ENCODE results near the gene AATK. TPM values are rescaled to one million over a fixed set of nuclear protein-coding genes. Genes with fewer than 3 reads are reported as not detected.

AATK gene

GRCh38 chr17:81069135-81069645 is 96.8 kb downstream of the AATK start:
- Histone ChIP-seq H3K9me3 (ENCODE audit: control insufficient read depth, low read length) (no peaks in the 10 kb centered on the region), H3K27me3 (ENCODE audit: control insufficient read depth in 1 of 2, insufficient read depth in 1 of 2, low read length in 2 of 2) (no peaks in the 10 kb centered on the region), H4K91ac (ENCODE audit: low read length) (no peak overlapping the region), H3K18ac (ENCODE audit: low read depth in 1 of 2, low read length in 2 of 2) (no peak overlapping the region), H3K27ac (ENCODE audit: low read length, poor library complexity, severe bottlenecking) (no peak overlapping the region), H3K23ac (ENCODE audit: low read length in 2 of 2) (no peak overlapping the region), H3K4me1 (ENCODE audit: control insufficient read depth, insufficient read depth, low read depth, low read length) (peaks cover 41% of the 10 kb centered on the region), H3K4me2 (ENCODE audit: low read length, poor library complexity, severe bottlenecking) (no peak overlapping the region), H3K36me3 (ENCODE audit: control insufficient read depth in 1 of 2, insufficient read depth in 2 of 2, low read depth in 1 of 2, low read length in 2 of 2) (peaks cover 0 to 90% of the 10 kb centered on the region in 2 experiments), H3K79me1 (replicated peaks; ENCODE audit: low read length, poor library complexity, severe bottlenecking) (peaks cover 54% of the 10 kb centered on the region), H3K4me3 (ENCODE audit: insufficient read depth in 1 of 2, low read depth in 1 of 2, low read length in 2 of 2) (no peak overlapping the region), H2BK12ac (ENCODE audit: low read length in 2 of 2) (no peak overlapping the region), H2AFZ (ENCODE audit: low read depth, low read length) (no peak overlapping the region), H4K8ac (ENCODE audit: low read length) (no peak overlapping the region), H2BK15ac (ENCODE audit: low read depth, poor library complexity, severe bottlenecking) (no peak overlapping the region), H2BK5ac (ENCODE audit: low read depth, low read length, poor library complexity, severe bottlenecking) (no peak overlapping the region), H2AK5ac (ENCODE audit: low read length, severe bottlenecking) (no peak overlapping the region), H3K4ac (ENCODE audit: low read depth in 1 of 2, low read length in 2 of 2) (no peak overlapping the region), H2BK120ac (ENCODE audit: low read depth, low read length) (no peak overlapping the region), H3K14ac (ENCODE audit: low read length in 2 of 2) (no peak overlapping the region), H3K9ac (ENCODE audit: low read length) (no peak overlapping the region)
- DNase-seq, result no peak
- WGBS, result over 99% methylated on average over 23 of the region's 23 CpGs

- no peak overlapping the region for H2BK120ac ChIP-seq (ENCODE audit: low read depth, low read length)
- peaks cover 47% of the 10 kb centered on the region for H3K4me1 ChIP-seq (ENCODE audit: control insufficient read depth, insufficient read depth, low read depth, low read length)
- no peak overlapping the region for H3K9ac ChIP-seq (ENCODE audit: low read length)
- H3K4me2 ChIP-seq (ENCODE audit: low read length, poor library complexity, severe bottlenecking), result no peak overlapping the region
- H3K18ac ChIP-seq (ENCODE audit: low read depth in 1 of 2, low read length in 2 of 2), result no peak overlapping the region
- H2AK5ac ChIP-seq (ENCODE audit: low read length, severe bottlenecking), result no peak overlapping the region
- no peak for DNase-seq
- no peak overlapping the region for H3K4me3 ChIP-seq (ENCODE audit: insufficient read depth in 1 of 2, low read depth in 1 of 2, low read length in 2 of 2)
- WGBS, result 95% methylated on average over 26 of the region's 26 CpGs
- no peaks in the 10 kb centered on the region for H3K27me3 ChIP-seq (ENCODE audit: control insufficient read depth in 1 of 2, insufficient read depth in 1 of 2, low read length in 2 of 2)
- H3K4ac ChIP-seq (ENCODE audit: low read depth in 1 of 2, low read length in 2 of 2), result no peak overlapping the region
- H2BK15ac ChIP-seq (ENCODE audit: low read depth, poor library complexity, severe bottlenecking), result no peak overlapping the region
- H2BK5ac ChIP-seq (ENCODE audit: low read depth, low read length, poor library complexity, severe bottlenecking), result no peak overlapping the region
- no peaks in the 10 kb centered on the region for H3K9me3 ChIP-seq (ENCODE audit: control insufficient read depth, low read length)
- no peak overlapping the region for H3K14ac ChIP-seq (ENCODE audit: low read length in 2 of 2)
- no peak overlapping the region for H2BK12ac ChIP-seq (ENCODE audit: low read length in 2 of 2)
- no peak overlapping the region for H3K27ac ChIP-seq (ENCODE audit: low read length, poor library complexity, severe bottlenecking)
- no peak overlapping the region for H2AFZ ChIP-seq (ENCODE audit: low read depth, low read length)
- peaks cover 54% of the 10 kb centered on the region for H3K79me1 ChIP-seq (replicated peaks; ENCODE audit: low read length, poor library complexity, severe bottlenecking)
- no peak overlapping the region for H4K91ac ChIP-seq (ENCODE audit: low read length)
- no peak overlapping the region for H4K8ac ChIP-seq (ENCODE audit: low read length)
- H3K23ac ChIP-seq (ENCODE audit: low read length in 2 of 2), result no peak overlapping the region
- H3K36me3 ChIP-seq (ENCODE audit: control insufficient read depth in 1 of 2, insufficient read depth in 2 of 2, low read depth in 1 of 2, low read length in 2 of 2), result peaks cover 0 to 91% of the 10 kb centered on the region in 2 experiments
Observed at GRCh38 chr17:81068411-81069134, 97.4 kb downstream of the AATK start.

GRCh38 chr17:81067391-81067811 is 98.6 kb downstream of the AATK start:
- no peak overlapping the region for H4K8ac ChIP-seq (ENCODE audit: low read length)
- peaks cover 2 to 91% of the 10 kb centered on the region in 2 experiments for H3K36me3 ChIP-seq (ENCODE audit: control insufficient read depth in 1 of 2, insufficient read depth in 2 of 2, low read depth in 1 of 2, low read length in 2 of 2)
- peaks cover 54% of the 10 kb centered on the region for H3K79me1 ChIP-seq (replicated peaks; ENCODE audit: low read length, poor library complexity, severe bottlenecking)
- no peaks in the 10 kb centered on the region for H3K27me3 ChIP-seq (ENCODE audit: control insufficient read depth in 1 of 2, insufficient read depth in 1 of 2, low read length in 2 of 2)
- H3K23ac ChIP-seq (ENCODE audit: low read length in 2 of 2), result no peak overlapping the region
- H2BK12ac ChIP-seq (ENCODE audit: low read length in 2 of 2), result no peak overlapping the region
- H2BK15ac ChIP-seq (ENCODE audit: low read depth, poor library complexity, severe bottlenecking), result no peak overlapping the region
- no peak overlapping the region for H2AFZ ChIP-seq (ENCODE audit: low read depth, low read length)
- H3K18ac ChIP-seq (ENCODE audit: low read depth in 1 of 2, low read length in 2 of 2), result no peak overlapping the region
- H2BK120ac ChIP-seq (ENCODE audit: low read depth, low read length), result no peak overlapping the region
- H3K14ac ChIP-seq (ENCODE audit: low read length in 2 of 2), result no peak overlapping the region
- peaks cover 52% of the 10 kb centered on the region for H3K4me1 ChIP-seq (ENCODE audit: control insufficient read depth, insufficient read depth, low read depth, low read length)
- H3K4me2 ChIP-seq (ENCODE audit: low read length, poor library complexity, severe bottlenecking), result no peak overlapping the region
- no peak overlapping the region for H3K4me3 ChIP-seq (ENCODE audit: insufficient read depth in 1 of 2, low read depth in 1 of 2, low read length in 2 of 2)
- no peak overlapping the region for H2BK5ac ChIP-seq (ENCODE audit: low read depth, low read length, poor library complexity, severe bottlenecking)
- peak overlapping the region; percentile 31 for H4K91ac ChIP-seq (ENCODE audit: low read length)
- H3K27ac ChIP-seq (ENCODE audit: low read length, poor library complexity, severe bottlenecking), result no peak overlapping the region
- no peaks in the 10 kb centered on the region for H3K9me3 ChIP-seq (ENCODE audit: control insufficient read depth, low read length)
- no peak for DNase-seq
- WGBS, result 88% methylated on average over 20 of the region's 20 CpGs
- no peak overlapping the region for H3K9ac ChIP-seq (ENCODE audit: low read length)
- no peak overlapping the region for H2AK5ac ChIP-seq (ENCODE audit: low read length, severe bottlenecking)
- H3K4ac ChIP-seq (ENCODE audit: low read depth in 1 of 2, low read length in 2 of 2), result no peak overlapping the region

Small RNA genes lying within 50 kb of the gene (small RNA-seq; reads per million reads assigned to genes)
- gene MIR1250 (ENCODE audit: low read depth) (not detected), gene MIR3065 (ENCODE audit: low read depth) (8.9 reads per million, percentile 76 among the genes with 10 or more reads in this experiment), gene MIR657 (ENCODE audit: low read depth) (not detected)

Data from mesenchymal stem cell (in vitro differentiated cells and primary cell).